ENCODE data around the gene ACO2. TPM values are rescaled to one million over a fixed set of nuclear protein-coding genes. Genes with fewer than 3 reads are reported as not detected.
A peak's percentile ranks its signal among the peaks of the same experiment; 100 is the strongest.
"Not testable (repeated sequence)": the region's sequence is repeated elsewhere in the genome, so short reads cannot be mapped to it uniquely, and the experiment has no call there.

Gene ACO2
- polyA plus RNA-seq, 1 donor: 121 TPM

GRCh38 chr22:41446639-41447434 is 22.1 kb upstream of the ACO2 start, which contains the start of gene TOB2:
Gene TOB2 (minus strand): TSS chr22:41446801. CDS start chr22:41437345, 9,456 bp downstream.
- DNase-seq: peak; percentile 95

- DNase-seq: peak; percentile 71
Observed at GRCh38 chr22:41447435-41448188, 21.3 kb upstream of the ACO2 start.

- DNase-seq: peak; percentile 99
Observed at GRCh38 chr22:41448189-41448808, 20.6 kb upstream of the ACO2 start.

- no peak for DNase-seq
Observed at GRCh38 chr22:41458161-41458728, 10.7 kb upstream of the ACO2 start.

- no peak for DNase-seq
Observed at GRCh38 chr22:41459431-41459830, 9.5 kb upstream of the ACO2 start.

- not testable (repeated sequence) for DNase-seq
Observed at GRCh38 chr22:41460071-41460470, 8.8 kb upstream of the ACO2 start.

- DNase-seq: no peak
Observed at GRCh38 chr22:41461901-41462300, 7.0 kb upstream of the ACO2 start.

- peak; percentile 15 for DNase-seq
Observed at GRCh38 chr22:41469218-41469851, 418 bp downstream of the ACO2 start.

- no peak for DNase-seq
Observed at GRCh38 chr22:41470886-41471285, 2.0 kb downstream of the ACO2 start.

GRCh38 chr22:41471568-41471967 is 2.7 kb downstream of the ACO2 start:
- DNase-seq: no peak

GRCh38 chr22:41474872-41475451 is 6.0 kb downstream of the ACO2 start:
- no peak for DNase-seq

- DNase-seq: no peak
Observed at GRCh38 chr22:41478473-41478872, 9.6 kb downstream of the ACO2 start.

- DNase-seq: no peak
Observed at GRCh38 chr22:41478891-41479521, 10.1 kb downstream of the ACO2 start.

GRCh38 chr22:41479671-41480396 is 10.9 kb downstream of the ACO2 start:
- no peak for DNase-seq

GRCh38 chr22:41480397-41480735 is 11.4 kb downstream of the ACO2 start:
- no peak for DNase-seq

- no peak for DNase-seq
Observed at GRCh38 chr22:41481131-41481830, 12.4 kb downstream of the ACO2 start.

- DNase-seq: no peak
Observed at GRCh38 chr22:41481925-41482318, 13.0 kb downstream of the ACO2 start.

GRCh38 chr22:41482319-41482935 is 13.5 kb downstream of the ACO2 start:
- DNase-seq: no peak

- no peak for DNase-seq
Observed at GRCh38 chr22:41485033-41485432, 16.1 kb downstream of the ACO2 start.
